HG03060 (cell line): ENCODE measurements around the gene DHH.
"Not testable (repeated sequence)": the region's sequence is repeated elsewhere in the genome, so short reads cannot be mapped to it uniquely, and the experiment has no call there.

Experiments used
- ATAC-seq: cut with Tn5 transposase; IDR thresholded peaks from one replicate; pipeline ENCODE4 v1.9.1; 2021; ENCODE audit warnings: low read depth, moderate number of reproducible peaks; ENCODE audit not compliant: unreplicated experiment

The DHH gene

DNA sequence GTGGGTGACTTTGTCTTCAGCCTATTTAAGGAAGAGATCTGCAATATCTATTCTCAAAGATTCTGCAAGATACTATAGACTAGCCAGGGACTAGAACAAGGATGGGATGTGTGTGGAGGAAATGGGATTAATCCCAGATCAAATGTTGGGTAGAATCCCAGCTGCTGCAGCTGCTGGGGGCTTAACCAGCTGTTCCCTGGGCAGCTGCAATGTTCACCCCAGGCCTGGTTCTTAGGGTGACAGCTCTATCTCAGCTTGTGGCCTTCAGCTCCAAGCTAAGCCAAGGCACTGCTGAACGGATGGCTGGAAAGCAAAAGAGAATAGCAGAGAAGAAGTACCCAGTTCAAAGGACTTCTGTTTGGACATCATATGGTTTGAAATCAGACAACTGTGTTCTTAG lies 14.8 kb downstream of the DHH start:
- ATAC-seq = no peak

DNA sequence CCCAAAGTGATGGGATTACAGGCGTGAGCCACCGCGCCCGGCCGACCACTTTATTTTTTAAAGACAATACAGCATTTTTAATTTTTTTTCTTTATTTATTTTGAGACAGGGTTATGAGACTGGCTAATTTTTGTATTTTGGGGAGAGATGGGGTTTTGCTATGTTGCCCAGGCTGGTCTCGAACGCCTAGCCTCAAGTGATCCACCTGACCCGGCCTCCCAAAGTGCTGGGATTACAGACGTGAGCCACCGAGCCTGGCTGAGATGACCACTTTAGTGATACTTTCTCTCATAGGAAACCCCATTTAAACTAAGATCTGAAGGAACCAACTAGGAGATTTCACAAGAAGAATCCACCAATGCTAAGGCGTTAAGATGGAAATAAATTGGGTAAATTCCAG lies 23.6 kb downstream of the DHH start:
- no peak for ATAC-seq

DNA sequence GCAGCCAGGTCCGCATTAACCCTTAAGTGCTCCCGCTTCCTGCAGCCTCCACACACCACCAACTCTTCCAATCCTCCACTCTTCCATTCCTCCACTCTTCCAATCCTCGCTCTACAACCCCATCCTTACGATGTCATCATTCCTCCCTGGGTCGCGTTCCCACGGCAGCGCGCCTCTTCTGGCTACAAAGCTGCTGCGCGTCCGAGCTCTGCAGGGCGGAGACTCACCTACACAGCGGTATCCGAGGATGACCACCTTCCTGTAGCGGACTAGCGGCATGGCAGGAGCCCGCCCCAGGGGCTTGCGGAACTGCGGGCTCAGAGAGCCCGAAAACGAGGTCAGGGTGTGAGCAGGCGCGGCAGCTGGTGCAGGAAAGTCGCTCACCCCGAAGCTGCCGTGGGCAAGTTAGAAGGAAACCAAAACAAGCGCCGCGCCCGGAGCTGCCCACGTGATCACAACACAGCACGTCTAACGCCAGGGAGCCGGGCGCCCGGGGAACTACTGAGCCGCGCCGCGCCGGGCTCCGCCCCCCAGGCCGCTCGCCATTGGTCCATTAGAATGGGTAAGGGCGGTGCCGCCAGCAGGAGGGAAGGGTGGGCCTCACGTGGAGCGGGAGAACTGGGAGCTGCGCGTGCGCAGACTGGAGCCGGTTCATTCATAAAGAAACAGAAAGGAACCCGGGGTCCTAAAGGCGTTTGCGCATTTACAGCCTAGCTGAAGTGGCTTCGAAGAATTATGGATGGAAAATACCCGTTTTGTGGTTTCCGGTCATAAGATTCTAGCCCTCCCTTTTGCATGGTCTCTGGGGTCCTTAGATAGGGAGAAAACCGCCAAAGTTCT lies 24.9 kb downstream of the DHH start, which contains the start of gene RHEBL1:
RHEBL1 (minus strand) TSS at position 473 of the 840 bp plus-strand sequence; CDS start at position 279, 194 bp downstream.
- ATAC-seq = peak; percentile 87

DNA sequence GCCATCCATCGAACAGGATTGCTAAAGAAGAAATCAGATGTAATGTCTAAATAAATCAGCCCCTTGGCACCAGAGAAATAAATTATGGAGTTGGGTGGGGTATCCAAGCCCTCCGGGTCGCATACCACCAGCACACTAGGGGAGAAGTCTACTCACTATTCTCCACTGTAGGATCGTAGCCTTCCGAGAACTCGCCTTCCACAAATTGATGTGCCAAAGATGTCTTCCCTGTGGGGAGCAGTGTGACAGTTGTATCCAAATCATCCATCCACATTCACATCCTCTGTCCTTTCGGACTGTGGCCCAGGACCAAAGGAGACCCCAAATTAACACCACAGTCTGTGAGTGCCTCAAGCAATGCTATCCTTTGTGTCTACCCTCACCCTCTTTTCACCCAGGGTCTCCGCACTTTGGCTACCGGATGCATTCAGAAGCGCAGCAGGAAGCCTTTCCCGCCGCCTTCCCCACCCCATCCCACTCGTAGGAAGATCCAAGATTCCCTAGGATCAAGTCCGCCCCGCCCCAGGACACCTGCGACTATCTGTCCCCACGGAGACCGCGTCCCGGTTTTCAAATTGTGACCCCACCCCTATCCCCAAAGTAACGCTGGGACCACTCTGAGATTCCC lies 25.6 kb downstream of the DHH start:
- ATAC-seq = no peak

DNA sequence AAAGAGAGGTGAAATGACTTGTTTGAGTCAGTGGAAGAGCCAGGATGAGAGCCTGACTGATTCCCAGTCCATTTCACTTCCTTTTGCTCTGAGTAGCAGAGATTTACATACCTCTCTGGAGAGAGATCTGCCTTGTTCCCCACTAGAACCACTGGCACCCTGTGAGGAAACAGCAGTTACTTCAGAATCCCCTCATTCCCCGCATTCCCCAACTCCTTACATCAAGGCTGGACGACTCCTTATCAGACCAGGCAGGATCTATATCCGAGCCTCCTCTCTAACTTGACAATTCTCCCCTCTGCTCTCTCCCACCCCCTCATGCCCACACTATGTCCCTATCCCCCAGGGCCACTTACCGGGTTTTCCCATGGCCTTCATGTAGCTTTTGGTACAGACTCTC lies 28.5 kb downstream of the DHH start:
- ATAC-seq = no peak

DNA sequence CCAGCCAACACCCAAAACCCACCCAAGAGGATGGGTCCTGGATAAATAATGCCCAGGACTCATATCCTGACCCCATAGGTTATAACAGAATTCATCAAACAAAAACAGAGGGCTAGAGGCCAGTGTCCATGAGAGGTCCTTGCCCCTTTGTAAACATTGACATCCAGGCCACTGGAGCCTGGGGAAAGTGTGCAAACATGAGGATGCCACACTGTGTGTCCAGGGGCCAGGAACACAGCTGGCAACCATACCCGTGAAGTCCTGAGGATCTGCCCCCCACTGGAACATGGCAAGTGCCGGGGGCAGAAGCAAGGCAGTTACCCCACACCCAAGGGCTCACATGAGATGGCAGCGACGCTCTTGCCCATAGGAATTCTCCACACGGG lies 29.8 kb downstream of the DHH start:
- ATAC-seq = no peak

DNA sequence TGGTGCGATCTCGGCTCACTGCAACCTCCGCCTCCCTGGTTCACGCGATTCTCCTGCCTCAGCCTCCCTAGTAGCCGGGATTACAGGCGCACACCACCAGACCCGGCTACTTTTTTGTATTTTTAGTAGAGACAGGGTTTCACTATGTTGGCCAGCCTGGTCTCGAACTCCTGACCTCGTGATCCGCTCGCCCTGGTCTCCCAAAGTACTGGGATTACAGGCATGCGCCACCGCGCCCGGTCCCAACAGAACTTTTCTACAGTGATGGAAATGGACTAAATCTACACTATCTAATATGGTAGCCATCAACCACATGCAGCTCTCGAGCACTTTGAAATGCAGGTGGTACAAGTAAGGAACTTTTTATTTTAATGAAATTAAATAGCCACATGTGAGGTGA lies 32.7 kb downstream of the DHH start:
- ATAC-seq = not testable (repeated sequence)

DNA sequence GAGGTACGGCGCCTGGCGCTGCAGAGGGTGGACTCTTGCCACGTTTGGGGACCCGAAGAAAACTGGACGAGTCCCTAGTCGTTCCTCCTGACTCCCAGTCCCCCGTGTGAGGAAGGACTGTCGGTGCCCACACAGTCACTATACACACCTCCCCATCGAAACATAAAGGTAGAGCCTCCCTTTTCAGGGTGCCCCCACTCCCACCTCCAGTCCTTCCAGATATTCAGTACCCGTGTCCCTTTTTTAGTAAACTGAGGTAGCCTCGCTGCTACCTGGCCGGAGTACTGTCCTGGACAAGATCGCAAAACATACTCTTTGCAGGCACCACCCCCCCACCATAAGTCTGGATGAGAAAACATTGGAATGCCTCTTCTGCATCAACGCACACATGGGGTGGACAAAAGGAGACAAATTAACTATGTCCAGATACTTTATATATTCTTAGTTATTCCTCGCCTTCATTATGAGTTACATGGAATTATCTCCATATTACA lies 33.4 kb downstream of the DHH start:
- ATAC-seq = no peak

DNA sequence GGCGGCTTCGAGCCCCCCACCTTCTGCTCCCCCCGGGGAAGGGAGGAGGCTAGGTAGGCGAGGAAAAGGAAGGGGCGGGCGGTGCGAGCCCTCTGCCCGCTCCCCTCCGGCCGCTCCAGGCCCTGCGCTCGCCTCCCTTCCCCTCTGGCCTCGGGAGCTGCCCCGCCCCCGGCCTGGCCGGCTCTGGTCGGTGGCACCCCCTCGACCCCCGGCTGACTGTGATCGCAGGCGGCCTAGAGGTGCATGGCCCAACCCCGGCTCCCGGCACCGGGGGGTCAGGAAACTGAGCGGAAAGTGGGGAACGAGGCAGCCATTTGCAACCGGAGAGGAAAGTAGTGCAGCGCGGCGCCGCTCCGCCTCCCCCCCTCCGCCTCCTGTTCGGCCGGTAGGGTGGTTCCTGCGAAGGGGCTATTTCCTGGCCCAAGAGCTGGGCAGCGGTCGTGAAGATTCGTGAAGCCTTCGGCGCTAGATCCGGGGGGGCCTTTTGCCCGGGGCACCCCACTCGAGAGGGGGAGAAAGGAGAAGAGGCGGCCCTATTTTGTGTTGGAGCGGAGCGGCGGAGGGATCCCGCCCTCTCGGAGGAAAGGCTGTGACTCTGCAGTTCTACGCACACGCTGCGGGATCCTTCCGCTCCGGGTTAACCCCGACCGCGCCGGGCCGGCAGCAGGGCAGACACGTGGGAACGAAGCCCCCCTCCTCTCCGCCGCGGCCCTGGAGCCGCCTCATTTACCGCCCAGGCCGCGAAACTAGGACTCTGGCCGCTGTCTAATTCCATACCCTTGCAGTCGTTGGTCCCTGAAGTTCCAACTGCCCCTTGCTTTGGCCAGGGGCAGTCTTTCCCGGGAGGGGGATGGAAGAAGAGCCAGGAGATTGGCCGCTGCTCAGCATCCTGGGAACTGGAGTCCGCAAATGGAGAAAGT lies 34.1 kb downstream of the DHH start, which contains the start of gene KMT2D:
KMT2D (minus strand) TSS at position 558 of the 920 bp plus-strand sequence. CDS start 5,470 bp downstream, outside the sequence.
- ATAC-seq = peak; percentile 40

DNA sequence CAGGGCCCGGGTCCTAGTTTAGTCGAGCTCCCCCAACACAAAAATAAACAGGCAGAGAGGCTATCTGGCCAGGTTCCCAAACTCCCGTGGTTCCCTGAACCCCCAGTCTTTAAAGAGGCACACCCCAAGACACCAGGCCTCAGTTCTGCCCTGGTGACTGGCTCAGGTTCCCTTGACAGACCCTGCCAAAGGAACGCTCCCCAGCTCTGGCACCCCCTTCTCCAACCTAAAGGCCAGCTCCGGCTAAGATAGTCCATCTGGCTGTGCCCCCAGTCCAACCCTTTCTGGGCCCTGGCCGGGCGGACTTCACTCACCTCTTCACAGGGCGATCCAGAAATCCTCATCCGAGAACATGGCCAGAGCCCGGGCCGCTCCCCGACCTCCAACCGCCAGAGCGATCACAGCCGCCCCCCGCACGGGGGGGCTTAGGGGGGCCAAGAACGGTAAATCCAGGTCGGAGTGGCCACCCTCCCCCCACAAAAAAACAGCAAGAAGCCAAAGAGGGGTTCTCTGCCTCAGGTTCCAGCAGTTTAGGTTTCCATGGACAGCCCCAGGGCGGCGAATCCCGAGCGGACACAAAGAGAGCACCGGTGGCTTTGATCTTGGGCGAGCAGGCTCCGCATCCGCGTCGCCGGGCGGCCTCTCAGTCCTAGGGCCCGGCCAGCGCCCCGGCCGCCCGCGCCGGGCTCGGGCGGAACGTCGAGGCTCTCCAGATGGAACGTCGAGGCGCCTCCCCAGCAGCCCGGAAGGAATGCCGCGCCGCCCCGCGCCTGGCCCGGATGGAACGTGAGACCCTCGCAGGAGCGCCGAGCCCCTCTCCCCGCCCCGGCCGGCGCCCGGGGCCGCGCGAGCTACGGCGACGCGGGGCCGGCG lies 35.1 kb downstream of the DHH start:
- ATAC-seq = no peak

DNA sequence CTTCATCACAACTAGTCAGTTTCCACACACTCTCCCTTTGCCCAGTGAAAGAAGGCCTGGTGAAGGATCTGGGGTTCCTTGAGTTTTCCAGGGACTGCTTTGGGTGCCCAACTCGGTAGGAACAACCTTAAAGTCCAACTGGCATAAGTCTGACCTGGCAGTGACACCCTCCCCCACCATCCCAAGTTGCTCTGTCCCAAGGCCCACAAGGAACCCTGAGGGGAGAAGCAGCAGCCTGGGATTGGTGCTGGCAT lies 35.6 kb downstream of the DHH start:
- no peak for ATAC-seq

DNA sequence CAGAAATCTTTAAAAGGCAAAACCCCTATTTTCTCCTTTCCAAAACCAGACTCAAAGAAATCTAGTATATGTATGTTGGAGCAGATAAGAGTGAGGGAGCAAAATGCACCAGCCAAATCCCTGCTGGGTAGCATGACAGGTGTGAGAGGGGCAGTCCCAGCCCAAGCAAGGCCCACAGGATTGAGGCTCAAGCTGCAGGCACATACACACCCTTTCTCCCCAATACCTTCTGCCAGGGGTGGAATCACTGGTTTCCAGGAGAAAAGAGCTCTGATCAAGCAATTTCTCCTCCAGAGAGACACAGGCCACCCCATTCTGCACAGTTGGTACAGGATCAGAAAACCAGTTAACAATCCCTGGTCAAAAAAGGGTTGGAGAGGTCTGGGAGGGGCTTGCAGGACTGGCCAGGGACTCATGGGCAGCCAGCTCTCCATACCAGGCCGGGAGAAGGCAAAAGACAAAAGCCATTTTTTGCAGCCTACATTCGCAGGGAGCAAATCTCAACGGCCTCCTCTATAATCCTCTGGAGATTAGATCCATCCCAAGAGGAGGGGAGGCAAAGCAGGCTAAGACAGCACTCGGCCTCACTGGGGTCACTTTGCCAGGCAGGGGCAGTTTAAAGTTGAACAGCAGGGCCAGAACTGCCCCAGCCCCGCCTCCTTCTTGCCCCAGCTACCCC lies 36.1 kb downstream of the DHH start:
- no peak for ATAC-seq

DNA sequence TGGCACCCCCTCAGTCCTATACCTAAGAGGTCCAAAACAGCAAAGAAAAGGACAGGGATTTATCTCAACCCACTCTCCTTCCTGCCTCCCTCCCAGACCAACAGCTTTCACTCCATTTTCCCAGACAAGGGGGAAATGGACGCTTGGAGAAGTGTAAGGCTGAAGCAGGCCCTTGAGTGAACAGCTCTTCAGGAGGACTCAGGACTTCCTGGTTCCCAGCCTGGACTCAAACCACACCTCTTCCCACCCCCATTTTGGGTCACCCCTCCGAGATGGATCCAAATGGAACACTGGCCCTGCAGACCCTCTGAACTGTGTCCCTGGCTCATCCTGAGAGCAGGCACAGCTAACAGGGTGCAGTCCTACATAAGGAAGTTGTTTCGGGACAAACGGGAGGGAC lies 36.7 kb downstream of the DHH start:
- no peak for ATAC-seq

DNA sequence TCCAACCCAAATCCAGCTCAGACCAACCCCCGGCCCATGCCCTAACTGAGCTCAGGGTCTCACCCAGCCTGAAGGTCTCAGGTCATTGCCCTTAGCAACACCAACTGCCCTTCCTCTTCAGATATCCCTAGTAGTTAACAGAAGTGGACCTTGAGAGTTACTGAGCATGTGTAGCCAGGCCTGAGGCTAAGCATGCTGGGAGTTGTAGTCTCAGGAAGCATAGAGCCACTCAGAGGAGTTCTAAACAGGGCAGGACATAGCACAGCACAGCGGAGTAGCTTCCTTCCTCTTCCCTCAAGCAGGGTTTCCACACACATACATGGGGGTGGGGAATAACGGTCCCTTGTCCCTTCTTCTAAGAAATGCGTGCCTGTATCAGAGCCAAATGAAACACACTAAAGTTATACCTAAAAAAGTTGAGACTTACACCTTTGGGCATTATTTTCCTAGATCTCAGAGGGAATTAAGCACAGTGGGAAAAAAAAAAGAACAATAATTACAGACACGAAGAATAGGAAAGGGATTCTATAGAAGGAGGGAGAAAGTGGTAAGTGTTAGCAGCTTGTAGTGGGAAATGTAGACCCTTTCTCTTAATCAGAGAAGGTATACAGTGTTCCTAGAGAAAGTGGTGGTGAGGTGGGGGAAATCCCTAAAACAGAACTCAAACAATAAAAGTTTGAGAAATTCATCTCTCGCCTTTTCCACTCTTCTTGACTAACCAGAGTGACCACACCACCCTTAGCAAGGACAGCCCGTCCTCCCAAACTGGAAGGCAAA lies 38.4 kb downstream of the DHH start:
- ATAC-seq = peak; percentile 56

DNA sequence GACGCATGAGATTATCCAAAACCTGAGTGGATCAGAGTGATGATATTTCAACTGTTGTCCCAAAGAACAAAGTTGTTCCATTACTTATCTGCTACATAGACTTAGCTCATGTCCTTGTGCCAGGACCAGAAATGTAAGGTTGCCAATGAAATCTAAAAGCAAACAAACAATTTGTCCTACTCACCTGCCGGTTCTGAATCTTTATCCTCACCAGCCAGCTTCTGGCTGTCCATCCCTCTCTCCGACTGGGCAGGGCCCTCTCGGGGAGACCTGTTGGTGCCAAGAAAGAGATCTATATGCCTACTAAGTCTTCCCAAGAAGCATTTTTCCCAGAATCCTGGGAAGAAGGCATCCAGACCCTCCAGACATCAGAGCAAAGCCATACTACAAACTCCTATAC lies 39.5 kb downstream of the DHH start:
- ATAC-seq = no peak

DNA sequence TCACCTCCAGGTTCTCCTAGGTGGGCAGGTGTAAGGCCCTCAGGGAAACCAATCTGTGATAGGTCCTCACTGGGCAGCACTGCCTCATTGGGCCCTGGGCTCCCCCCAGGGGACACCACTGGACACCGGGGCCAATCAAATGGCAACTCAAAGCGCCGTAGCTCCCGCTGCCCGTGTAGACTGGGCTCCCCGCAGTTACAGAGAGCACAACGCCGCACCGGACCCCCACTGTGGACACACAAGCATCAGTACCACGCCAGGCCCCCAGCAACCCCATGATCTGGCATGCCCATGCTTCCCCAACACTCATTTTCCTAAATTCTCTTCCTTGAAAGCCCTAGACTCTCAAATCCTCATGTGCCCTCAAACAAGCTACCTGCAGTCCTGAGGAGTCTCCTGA lies 40.1 kb downstream of the DHH start:
- no peak for ATAC-seq

DNA sequence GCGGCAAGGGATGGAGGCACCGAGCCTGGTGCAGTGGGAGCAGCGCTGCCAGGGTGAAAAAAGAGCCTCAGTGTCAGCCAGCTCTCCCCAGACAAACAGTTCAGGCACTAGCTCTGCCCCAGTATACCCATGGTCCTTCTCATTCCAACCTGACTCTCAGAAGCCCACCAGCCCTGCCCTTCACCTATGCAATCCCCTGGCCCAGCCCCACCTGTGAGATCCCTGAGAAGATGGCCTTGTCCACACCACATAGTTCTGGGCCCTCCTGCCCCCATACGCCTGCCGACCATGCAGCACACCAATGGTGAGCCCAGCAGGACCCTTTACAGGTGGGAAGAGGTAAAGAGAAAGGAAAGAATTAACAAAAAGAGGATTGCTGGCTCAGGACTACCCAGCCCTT lies 40.5 kb downstream of the DHH start:
- ATAC-seq = no peak

DNA sequence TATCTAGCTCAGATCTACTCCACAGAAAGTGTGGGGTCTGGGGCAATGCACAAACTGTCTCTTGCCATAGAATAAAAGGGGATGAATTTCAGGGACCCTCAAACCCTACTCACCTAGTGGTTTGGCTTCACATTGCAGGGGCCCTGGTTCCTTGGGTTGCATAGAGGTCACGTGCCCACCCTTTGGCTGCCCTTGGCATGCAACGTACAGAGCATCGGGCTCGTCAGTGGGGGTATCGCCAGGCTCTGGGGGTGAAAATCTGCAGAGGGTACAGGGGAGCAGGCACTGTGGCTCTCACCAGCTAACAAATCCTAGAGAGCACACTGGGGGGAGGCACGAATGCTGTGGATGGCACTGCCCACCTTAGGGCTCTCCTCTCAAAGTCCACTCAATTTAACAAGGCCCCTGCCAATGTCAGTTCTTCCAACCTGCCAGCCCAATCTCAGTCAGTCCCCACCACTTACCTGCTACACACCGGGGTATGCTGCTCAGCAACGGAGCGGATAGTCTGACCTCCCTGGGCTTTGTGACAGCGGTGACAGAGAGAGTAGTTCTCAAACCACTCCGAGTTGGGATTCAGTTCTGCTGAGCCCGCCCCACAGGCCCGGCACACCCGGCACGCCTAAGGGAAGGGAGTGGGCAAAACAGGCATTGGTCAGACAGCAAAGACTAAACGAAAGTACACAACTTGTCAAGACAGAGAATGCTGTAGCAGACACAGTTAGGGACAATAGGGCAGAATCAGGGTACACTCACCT lies 42.0 kb downstream of the DHH start:
- ATAC-seq = no peak
